Astrocyte of the cerebellum (primary cell): Measurements from ENCODE around the gene GPC5.

Source experiments
- DNase-seq: peaks from one replicate; pipeline ENCODE4 v3.0.0-alpha.2; 2011; ENCODE audit warnings: low read depth
- H3K4me3 ChIP-seq: 2 replicates; pipeline ENCODE4 v1.5.1; 2011; ENCODE audit warnings: mild to moderate bottlenecking, low read depth, low read length, moderate library complexity
- in situ Hi-C: cut with HindIII; loops from 2 replicates; pipeline ENCODE4 v1.10.0; 2017; ENCODE audit warnings: low sequenced_read_pairs
- TF ChIP-seq, protein P1 (sequence below): IDR thresholded peaks from 2 replicates; pipeline ENCODE4 v1.5.1; 2012; ENCODE audit warnings: low read length, low read depth, moderate library complexity, mild to moderate bottlenecking; ENCODE audit errors: missing control alignments

GPC5 gene

DNA sequence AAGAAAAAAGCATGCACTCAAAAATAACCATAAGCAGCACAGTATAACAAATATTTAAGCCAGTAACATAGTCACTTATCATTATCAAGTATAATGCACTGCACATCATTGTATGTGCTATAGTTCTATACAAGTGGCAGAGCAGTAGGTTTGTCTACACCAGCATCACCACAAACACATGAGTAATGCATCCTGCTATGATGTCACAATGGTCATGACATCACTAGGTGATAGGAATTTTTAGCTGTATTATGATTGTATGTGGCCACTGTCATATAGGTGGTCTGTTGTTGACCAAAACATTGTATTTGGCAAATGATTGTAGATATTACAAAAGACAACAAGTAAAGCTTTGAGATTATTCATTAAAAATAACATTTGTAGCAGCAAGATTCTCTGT is 967.5 kb downstream of the GPC5 start:
- TF ChIP-seq, protein P1, sequence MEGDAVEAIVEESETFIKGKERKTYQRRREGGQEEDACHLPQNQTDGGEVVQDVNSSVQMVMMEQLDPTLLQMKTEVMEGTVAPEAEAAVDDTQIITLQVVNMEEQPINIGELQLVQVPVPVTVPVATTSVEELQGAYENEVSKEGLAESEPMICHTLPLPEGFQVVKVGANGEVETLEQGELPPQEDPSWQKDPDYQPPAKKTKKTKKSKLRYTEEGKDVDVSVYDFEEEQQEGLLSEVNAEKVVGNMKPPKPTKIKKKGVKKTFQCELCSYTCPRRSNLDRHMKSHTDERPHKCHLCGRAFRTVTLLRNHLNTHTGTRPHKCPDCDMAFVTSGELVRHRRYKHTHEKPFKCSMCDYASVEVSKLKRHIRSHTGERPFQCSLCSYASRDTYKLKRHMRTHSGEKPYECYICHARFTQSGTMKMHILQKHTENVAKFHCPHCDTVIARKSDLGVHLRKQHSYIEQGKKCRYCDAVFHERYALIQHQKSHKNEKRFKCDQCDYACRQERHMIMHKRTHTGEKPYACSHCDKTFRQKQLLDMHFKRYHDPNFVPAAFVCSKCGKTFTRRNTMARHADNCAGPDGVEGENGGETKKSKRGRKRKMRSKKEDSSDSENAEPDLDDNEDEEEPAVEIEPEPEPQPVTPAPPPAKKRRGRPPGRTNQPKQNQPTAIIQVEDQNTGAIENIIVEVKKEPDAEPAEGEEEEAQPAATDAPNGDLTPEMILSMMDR, result no peak
- in situ Hi-C loops, result no loop called here
- no peak for DNase-seq
- no peak overlapping the region for H3K4me3 ChIP-seq

DNA sequence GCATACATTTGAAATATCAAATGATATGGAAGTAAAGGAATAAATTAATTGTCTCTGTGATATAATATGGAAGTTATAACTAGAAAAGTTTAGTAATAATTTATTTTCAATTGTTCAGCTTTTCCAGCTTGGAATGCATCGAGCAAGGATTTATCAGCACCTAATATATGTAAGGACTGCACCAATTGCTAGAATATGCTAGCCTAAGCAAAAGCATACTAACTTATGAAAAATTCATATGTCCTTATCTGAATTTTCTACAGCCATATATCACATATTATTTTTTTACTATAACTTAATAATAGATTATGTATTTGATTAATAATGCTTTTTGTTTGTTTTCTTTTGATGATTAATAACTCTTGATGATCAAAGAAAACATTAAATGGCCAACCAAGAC is 979.0 kb downstream of the GPC5 start:
- in situ Hi-C loops, result no loop called here
- H3K4me3 ChIP-seq, result no peak overlapping the region
- TF ChIP-seq, protein P1, result no peak
- no peak for DNase-seq

DNA sequence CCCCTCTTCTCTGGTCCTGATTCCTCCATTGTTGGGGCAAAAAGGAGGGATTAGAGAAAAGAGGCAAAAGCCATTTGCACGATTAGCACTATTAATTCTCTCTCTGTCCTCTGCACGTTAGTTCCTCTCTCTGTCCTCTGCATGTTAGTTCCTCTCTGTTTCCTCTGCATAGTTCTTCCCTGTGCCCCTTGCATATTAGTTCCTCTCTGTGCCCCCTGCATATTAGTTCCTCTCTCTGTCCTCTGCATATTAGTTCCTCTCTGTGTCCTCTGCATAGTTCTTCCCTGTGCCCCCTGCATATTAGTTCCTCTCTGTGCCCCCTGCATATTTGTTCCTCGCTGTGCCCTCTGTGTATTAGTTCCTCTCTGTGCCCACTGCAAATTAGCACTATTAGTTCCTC is 981.0 kb downstream of the GPC5 start:
- TF ChIP-seq, protein P1, result no peak
- H3K4me3 ChIP-seq, result no peak overlapping the region
- no peak for DNase-seq
- in situ Hi-C loops, result no loop called here

DNA sequence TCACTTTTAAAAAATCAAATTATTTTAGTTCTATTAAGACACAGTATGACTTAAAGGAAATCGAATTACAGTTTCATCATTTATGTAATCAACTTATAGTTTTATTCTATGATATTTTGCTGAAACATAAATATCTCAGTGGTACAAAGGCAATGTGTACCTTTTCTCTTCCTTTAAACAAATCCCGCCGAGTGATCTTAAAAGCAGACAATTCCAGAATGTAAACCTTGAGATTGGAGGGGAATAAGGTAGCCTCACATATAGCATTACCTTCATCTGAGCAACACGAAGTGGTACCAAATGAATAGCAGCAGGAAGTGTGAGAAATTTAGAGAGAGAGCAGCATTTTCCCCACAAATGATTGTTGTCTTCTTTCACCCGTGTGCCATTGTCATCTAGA is 986.0 kb downstream of the GPC5 start:
- in situ Hi-C loops, result no loop called here
- TF ChIP-seq, protein P1, result no peak
- H3K4me3 ChIP-seq, result no peak overlapping the region
- no peak for DNase-seq

DNA sequence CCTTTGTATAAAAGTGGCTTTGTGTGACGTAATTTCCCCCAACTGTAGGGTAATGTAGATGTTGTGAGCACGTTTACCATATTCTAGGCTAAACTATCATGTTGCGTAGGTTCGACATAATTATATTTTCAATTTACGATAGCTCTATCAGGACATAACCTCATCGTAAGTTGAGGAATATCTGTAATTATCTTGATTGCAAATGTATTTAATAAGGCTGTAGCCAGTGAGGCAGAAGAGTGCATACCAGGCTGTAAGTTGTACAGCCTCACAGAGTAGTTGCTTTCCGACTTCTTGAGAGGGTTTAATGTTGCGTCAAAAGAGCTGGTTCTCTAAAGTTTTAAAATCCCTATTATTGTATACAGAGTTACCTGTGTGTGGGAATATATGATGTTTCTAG is 988.8 kb downstream of the GPC5 start:
- no peak for DNase-seq
- no peak overlapping the region for H3K4me3 ChIP-seq
- TF ChIP-seq, protein P1, result no peak
- in situ Hi-C loops, result no loop called here

DNA sequence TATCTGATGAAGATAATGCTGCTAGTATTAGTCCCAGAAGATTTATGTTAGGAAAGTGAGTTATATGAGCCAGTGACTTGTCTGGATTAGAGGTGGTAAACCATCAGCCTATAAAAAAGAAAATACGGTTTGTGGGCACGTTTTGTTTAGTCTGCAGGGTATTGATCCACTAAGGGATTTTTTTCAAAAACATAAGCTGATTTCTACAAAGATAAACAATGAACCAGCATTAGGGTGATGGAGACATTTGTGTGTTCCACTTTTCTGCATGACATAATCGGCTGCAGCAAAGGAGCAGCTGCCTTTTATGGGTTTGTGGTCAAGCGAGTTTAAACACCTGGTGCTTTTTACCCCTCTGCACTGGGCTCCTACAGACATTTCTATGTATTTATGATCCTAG is 991.8 kb downstream of the GPC5 start:
- in situ Hi-C loops, result no loop called here
- TF ChIP-seq, protein P1, result no peak
- no peak for DNase-seq

DNA sequence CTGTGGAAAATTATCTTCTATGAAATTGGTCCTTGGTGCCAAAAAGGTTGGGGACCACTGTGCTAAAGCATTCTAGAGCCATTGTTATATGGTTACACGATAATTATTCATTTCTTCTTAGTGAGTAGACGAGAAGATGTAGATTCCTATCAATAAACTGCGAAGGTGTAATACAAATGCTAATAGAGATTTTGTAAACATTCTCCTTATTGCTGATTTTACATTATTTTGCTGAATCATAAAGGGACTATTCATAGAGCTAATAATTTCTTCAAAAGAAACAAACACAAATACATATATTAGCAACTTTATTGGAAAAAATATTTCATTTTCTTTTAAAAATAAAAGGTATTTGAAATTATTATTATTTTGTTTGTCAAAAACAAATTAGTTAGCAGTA is 1005.2 kb downstream of the GPC5 start:
- in situ Hi-C loops, result no loop called here
- no peak for DNase-seq
- H3K4me3 ChIP-seq, result no peak overlapping the region
- TF ChIP-seq, protein P1, result no peak

More for the DNA sequence above, 991.8 kb downstream of the GPC5 start:
- no peak overlapping the region for H3K4me3 ChIP-seq
